Esophagus squamous epithelium (tissue), 5 donors: ENCODE data around the gene RYR1. TPM values are rescaled to one million over a fixed set of nuclear protein-coding genes. Genes with fewer than 3 reads are reported as not detected.
"Not testable (repeated sequence)": the region's sequence is repeated elsewhere in the genome, so short reads cannot be mapped to it uniquely, and the experiment has no call there.

Experiments
- DNase-seq: peaks from one replicate; lab custom pipeline; 2025; lab: John Stamatoyannopoulos, UW
- H3K27ac ChIP-seq, 4 donors: fragments of 200-600 bp; sonication (generic); one replicate each; pipeline ENCODE4 v1.5.1; 2016 to 2019; ENCODE audit warnings: mild to moderate bottlenecking in 1 of 4
- H3K27me3 ChIP-seq, 4 donors: fragments of 200-600 bp; sonication (generic); 1 replicate in 3 of 4; 2 replicates in 1 of 4; pipeline versions ENCODE4 v1.5.1 to v1.6.0; 2017 to 2021; ENCODE audit warnings: antibody characterized with exemption in 1 of 4
- H3K36me3 ChIP-seq, 3 donors: fragments of 200-600 bp; sonication (generic); one replicate each; pipeline ENCODE4 v1.5.1; 2016 to 2019
- H3K4me1 ChIP-seq, 3 donors: fragments of 200-600 bp; sonication (generic); one replicate each; pipeline ENCODE4 v1.5.1; 2017 to 2019
- H3K4me3 ChIP-seq, 4 donors: fragments of 200-600 bp; sonication (generic); 1 replicate in 3 of 4; 2 replicates in 1 of 4; pipeline ENCODE4 v1.5.1; 2016 to 2019; ENCODE audit warnings: mild to moderate bottlenecking in 2 of 4, moderate library complexity in 1 of 4
- H3K9me3 ChIP-seq, 3 donors: fragments of 200-600 bp; sonication (generic); one replicate each; pipeline ENCODE4 v1.5.1; 2016 to 2019
- POLR2A ChIP-seq, 4 donors: fragments of 450-650 bp; IDR thresholded peaks; one replicate each; pipeline ENCODE4 v1.6.1; 2017; ENCODE audit warnings: antibody characterized with exemption in 4 of 4, mild to moderate bottlenecking in 4 of 4, moderate library complexity in 3 of 4
- WGBS, 2 donors: methylation state at CpG; one replicate each; pipeline ENCODE4 v1.1.5; 2018; 5-methylcytosine and 5-hydroxymethylcytosine counted together
- intact Hi-C: fragments of 100-400 bp; cut with DNase I; formaldehyde crosslinking; loops from one replicate; pipeline ENCODE4 v1.15.0; 2022
- total RNA-seq, 4 donors: library from RNA; depleted of rRNA; stranded (reverse); fragments of >200 nt; gene quantifications; one replicate each; pipeline ENCODE4 v1.1.0, GENCODE V29; 2016
- TF ChIP-seq, protein P1 (sequence below), 6 experiments: fragments of 450-650 bp in 4 of 6; fragments of 200-600 bp in 2 of 6; sonication (generic) in 2 of 6; IDR thresholded peaks; one replicate each; pipeline ENCODE4 v1.5.1; 2016 to 2019; ENCODE audit warnings: antibody characterized with exemption in 6 of 6, mild to moderate bottlenecking in 4 of 6, moderate library complexity in 4 of 6
- donor health status: DM: yes; HTN: yes; CAD: no.

Gene RYR1
- total RNA-seq, 4 donors from 2014 or later, result 11.2 to 18.3 (median 13.8) TPM

DNA sequence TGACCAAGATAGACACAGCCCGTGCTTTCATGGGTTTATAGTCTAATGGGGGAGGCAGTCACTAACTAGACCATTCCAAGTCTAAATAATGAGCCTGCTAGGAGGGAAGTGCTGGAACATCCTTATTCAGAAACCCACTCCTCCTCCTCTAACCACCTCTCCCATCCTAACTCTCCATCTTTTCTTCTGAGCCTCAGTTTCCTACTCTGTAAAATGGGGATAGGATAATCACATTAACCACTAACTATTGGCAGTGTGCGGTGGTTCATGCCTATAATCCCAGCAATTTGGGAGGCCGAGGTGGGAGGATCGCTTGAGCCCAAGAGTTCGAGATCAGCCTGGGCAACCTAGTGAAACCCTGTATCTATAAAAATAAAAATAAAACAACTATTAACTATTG is 115.6 kb downstream of the RYR1 start:
- H3K36me3 ChIP-seq, result no peaks in the 10 kb centered on the region
- WGBS, 2 donors, result 89 to 93% methylated on average over 4 to 5 of the region's 5 CpGs
- H3K4me3 ChIP-seq, result no peak overlapping the region
- intact Hi-C loops, result loop anchor here (5.0 kb wide), 1 partner anchor 78 kb away; no protein-coding TSS in a partner anchor
- H3K27ac ChIP-seq, result no peak overlapping the region
- no peaks in the 10 kb centered on the region for H3K27me3 ChIP-seq
- TF ChIP-seq POLR2A (IDR thresholded peaks at IDR 0.05), result no peak
- no peaks in the 10 kb centered on the region for H3K9me3 ChIP-seq
- no peak for DNase-seq
- H3K4me1 ChIP-seq, result peaks cover 0 to 12% (median 11%) of the 10 kb centered on the region in 3 donors

DNA sequence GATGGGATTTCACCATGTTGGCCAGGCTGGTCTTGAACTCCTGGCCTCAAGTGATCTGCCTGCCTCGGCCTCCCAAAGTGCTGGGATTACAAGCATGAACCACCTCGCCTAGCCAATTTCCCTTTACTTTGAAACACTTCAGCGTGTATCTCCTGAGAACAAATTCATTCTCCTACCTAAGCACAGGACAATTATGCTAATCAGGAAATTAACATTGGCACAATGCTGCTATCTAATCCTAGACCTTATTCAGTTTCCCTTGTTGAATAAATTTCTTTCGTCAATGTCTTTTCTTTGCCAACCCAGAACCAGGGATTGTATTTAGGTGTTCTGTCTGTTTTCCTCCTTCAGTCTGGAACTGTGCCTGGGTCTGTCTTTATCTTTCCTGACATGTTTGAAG is 116.5 kb downstream of the RYR1 start:
- H3K27ac ChIP-seq, result no peak overlapping the region
- no peaks in the 10 kb centered on the region for H3K27me3 ChIP-seq
- intact Hi-C loops, result loop anchor here (5.0 kb wide), 1 partner anchor 77 kb away; no protein-coding TSS in a partner anchor
- no peak for TF ChIP-seq POLR2A (IDR thresholded peaks at IDR 0.05)
- TF ChIP-seq, protein P1, sequence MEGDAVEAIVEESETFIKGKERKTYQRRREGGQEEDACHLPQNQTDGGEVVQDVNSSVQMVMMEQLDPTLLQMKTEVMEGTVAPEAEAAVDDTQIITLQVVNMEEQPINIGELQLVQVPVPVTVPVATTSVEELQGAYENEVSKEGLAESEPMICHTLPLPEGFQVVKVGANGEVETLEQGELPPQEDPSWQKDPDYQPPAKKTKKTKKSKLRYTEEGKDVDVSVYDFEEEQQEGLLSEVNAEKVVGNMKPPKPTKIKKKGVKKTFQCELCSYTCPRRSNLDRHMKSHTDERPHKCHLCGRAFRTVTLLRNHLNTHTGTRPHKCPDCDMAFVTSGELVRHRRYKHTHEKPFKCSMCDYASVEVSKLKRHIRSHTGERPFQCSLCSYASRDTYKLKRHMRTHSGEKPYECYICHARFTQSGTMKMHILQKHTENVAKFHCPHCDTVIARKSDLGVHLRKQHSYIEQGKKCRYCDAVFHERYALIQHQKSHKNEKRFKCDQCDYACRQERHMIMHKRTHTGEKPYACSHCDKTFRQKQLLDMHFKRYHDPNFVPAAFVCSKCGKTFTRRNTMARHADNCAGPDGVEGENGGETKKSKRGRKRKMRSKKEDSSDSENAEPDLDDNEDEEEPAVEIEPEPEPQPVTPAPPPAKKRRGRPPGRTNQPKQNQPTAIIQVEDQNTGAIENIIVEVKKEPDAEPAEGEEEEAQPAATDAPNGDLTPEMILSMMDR (IDR thresholded peaks at IDR 0.05), result no peak
- H3K4me1 ChIP-seq, result peaks cover 0 to 3% (median 2%) of the 10 kb centered on the region in 3 donors
- WGBS, 2 donors, result 38 to 60% methylated on average over 4 of the region's 4 CpGs
- H3K36me3 ChIP-seq, result no peaks in the 10 kb centered on the region
- no peak overlapping the region for H3K4me3 ChIP-seq
- no peak for DNase-seq
- H3K9me3 ChIP-seq, result no peaks in the 10 kb centered on the region

DNA sequence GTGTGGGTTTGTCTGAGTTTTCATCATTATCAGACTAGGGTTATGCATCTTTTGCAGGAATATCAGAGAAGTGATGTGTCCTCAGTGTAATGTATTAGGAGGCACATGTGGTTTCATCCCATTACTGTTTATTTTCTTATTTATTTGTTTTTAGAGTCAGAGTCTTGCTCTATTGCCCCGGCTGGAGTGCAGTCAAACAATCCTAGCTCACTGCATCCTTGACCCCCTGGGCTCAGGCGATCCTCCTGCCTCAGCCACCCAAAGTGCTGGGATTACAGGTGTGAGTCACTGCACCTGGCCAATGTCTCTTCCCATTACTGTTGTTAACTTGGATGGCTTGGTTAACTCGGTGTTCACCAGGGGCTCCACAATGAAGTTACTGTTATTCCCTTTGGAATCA is 116.9 kb downstream of the RYR1 start:
- H3K27me3 ChIP-seq, result no peaks in the 10 kb centered on the region
- no peak for DNase-seq
- no peaks in the 10 kb centered on the region for H3K4me1 ChIP-seq
- intact Hi-C loops, result no loop called here
- 37 to 54% methylated on average over 3 of the region's 3 CpGs for WGBS, 2 donors
- H3K36me3 ChIP-seq, result no peaks in the 10 kb centered on the region
- TF ChIP-seq, protein P1 (IDR thresholded peaks at IDR 0.05), result no peak
- TF ChIP-seq POLR2A (IDR thresholded peaks at IDR 0.05), result no peak
- no peak overlapping the region for H3K27ac ChIP-seq
- no peaks in the 10 kb centered on the region for H3K9me3 ChIP-seq
- no peak overlapping the region for H3K4me3 ChIP-seq

DNA sequence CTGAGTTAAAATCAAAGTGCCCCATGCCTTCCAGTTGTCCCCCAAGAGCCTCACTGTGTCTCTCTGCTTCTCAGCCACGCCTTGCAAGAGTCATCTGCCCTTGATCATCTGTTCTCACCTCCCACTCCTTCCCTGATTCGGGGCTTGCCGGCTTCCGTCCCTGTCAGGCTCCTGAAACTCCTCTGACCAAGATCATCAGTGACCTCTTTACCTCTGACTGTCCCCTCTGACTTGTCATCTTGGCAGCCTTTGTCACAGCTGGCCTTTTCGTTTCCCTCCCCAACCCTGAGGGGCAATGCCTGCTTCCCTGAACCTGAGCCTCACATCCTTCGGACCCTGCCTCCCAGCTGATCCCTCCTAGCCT is 117.9 kb downstream of the RYR1 start:
- TF ChIP-seq, protein P1 (IDR thresholded peaks at IDR 0.05), result no peak
- TF ChIP-seq POLR2A (IDR thresholded peaks at IDR 0.05), result no peak
- Histone ChIP-seq H3K27me3 (no peaks in the 10 kb centered on the region), H3K36me3 (no peaks in the 10 kb centered on the region), H3K9me3 (no peaks in the 10 kb centered on the region), H3K4me3 (no peak overlapping the region), H3K4me1 (peaks cover 0 to under 1% (median 0%) of the 10 kb centered on the region in 3 donors), H3K27ac (no peak overlapping the region)
- intact Hi-C loops, result no loop called here
- 46 to 48% methylated on average over 6 of the region's 6 CpGs for WGBS, 2 donors
- DNase-seq, result no peak

DNA sequence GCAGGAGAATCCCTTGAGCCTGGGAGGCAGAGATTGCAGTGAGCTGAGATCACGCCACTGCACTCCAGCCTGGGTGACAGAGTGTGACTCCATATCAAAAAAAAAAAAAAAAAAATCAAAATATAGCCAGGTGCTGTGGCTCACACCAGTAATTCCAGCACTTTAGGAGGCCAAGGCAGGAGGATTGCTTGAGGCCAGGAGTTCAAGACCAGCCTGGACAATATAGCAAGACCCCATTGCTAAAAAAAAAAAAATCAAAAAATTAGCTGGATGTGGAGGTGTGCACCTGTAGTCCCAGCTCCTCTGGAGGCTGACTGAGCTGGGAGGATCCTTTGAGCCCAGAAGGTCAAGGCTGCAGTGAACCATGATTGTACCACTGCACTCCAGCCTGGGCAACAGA is 119.7 kb downstream of the RYR1 start:
- intact Hi-C loops, H3K9me3 ChIP-seq, DNase-seq, H3K27ac ChIP-seq, H3K27me3 ChIP-seq, H3K4me3 ChIP-seq, H3K36me3 ChIP-seq: not testable (repeated sequence)
- peaks cover 0 to 12% (median 7%) of the 10 kb centered on the region in 3 donors for H3K4me1 ChIP-seq
- 100% methylated on average over 1 of the region's 1 CpG; no CpG with 5 or more reads in 1 of the 2 donors for WGBS, 2 donors

DNA sequence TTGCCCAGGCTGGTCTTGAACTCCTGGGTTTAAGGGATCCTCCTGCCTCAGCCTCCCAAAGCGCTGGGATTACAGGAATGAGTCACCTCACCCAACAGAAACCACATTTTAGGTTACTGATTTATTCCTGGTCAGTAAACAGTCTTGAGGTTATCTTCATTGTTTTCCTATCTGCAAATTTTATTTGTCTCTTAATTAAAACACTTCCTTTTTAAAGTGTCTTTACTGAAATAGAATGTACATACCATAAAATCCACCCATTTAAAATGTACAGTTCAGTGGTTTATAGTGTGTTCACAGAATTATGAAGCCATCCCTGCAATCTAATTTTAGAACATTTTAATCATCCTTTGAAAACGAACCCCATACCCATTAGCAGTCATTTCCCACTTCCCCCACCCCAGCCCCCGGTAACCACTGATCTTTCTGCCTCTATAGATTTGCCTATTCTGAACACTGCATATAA is 121.2 kb downstream of the RYR1 start:
- Histone ChIP-seq H3K36me3 (no peaks in the 10 kb centered on the region), H3K27ac (no peak overlapping the region), H3K4me1 (peaks cover 0 to 22% (median 7%) of the 10 kb centered on the region in 3 donors), H3K4me3 (no peak overlapping the region), H3K27me3 (no peaks in the 10 kb centered on the region), H3K9me3 (no peaks in the 10 kb centered on the region)
- intact Hi-C loops, result no loop called here
- 59 to 62% methylated on average over 3 of the region's 3 CpGs for WGBS, 2 donors
- no peak for DNase-seq
- no peak for TF ChIP-seq POLR2A (IDR thresholded peaks at IDR 0.05)
- TF ChIP-seq, protein P1 (IDR thresholded peaks at IDR 0.05), result no peak
